Testis (tissue), 2 donors: ENCODE measurements around the gene FGFR2.

Source experiments
- POLR2A ChIP-seq: fragments of 450-650 bp; IDR thresholded peaks from one replicate; pipeline ENCODE4 v1.6.1; 2017; ENCODE audit warnings: antibody characterized with exemption, mild to moderate bottlenecking, moderate library complexity
- TF ChIP-seq, protein P1 (sequence below), 3 experiments: fragments of 450-650 bp in 2 of 3; fragments of 200-600 bp in 1 of 3; sonication (generic) in 1 of 3; IDR thresholded peaks; one replicate each; pipeline ENCODE4 v1.5.1; 2016 to 2019; ENCODE audit warnings: antibody characterized with exemption in 3 of 3, mild to moderate bottlenecking in 2 of 3, moderate library complexity in 1 of 3

DNA sequence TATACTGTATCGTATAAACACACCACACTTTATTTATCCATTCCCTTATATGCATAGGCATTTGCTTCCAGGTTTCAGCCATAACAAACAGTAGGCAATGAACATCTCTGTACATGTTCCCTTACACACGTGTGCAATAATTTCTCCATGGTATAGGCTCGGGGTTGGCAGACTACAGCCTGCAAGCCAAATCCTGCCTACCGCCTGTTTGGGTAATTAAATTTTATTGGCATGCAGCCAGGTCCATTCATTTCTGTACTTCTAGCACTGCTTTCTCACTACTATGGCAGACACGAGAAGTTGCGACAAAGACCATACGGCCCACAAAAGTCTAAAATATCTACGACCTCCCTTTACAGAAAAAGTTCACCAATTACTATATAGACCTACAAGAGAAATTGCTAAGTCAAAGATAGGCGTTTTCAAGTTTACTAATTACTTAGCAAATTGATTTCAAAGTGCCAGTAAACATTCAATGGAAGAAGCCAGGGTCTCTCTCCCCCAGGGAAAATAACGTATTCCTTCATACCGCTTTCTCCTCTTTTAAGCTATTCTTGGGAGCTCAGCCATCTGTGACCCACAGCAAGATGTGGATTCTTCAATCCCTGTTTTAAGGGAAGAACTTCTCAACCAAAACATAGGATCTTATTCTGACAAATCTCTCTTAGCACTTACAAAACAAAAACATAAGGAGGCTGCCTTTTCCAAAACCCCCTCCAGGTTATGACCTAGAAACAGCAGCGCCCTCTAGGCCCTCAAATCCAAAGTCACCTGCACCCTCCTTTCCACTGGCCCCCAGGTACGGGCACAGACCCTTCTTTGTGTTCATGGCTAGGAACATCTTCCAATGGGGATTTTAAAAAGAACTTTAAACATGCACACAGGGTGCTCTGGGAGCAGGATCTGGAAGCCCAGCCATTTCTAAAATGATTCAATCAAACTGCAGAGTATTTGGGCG is 100.5 kb downstream of the FGFR2 start:
- TF ChIP-seq POLR2A: no peak
- TF ChIP-seq, protein P1, sequence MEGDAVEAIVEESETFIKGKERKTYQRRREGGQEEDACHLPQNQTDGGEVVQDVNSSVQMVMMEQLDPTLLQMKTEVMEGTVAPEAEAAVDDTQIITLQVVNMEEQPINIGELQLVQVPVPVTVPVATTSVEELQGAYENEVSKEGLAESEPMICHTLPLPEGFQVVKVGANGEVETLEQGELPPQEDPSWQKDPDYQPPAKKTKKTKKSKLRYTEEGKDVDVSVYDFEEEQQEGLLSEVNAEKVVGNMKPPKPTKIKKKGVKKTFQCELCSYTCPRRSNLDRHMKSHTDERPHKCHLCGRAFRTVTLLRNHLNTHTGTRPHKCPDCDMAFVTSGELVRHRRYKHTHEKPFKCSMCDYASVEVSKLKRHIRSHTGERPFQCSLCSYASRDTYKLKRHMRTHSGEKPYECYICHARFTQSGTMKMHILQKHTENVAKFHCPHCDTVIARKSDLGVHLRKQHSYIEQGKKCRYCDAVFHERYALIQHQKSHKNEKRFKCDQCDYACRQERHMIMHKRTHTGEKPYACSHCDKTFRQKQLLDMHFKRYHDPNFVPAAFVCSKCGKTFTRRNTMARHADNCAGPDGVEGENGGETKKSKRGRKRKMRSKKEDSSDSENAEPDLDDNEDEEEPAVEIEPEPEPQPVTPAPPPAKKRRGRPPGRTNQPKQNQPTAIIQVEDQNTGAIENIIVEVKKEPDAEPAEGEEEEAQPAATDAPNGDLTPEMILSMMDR (IDR thresholded peaks at IDR 0.05): no peak
